Measurements from ENCODE around the gene ALDH3B2.

- TF ChIP-seq, protein P1, sequence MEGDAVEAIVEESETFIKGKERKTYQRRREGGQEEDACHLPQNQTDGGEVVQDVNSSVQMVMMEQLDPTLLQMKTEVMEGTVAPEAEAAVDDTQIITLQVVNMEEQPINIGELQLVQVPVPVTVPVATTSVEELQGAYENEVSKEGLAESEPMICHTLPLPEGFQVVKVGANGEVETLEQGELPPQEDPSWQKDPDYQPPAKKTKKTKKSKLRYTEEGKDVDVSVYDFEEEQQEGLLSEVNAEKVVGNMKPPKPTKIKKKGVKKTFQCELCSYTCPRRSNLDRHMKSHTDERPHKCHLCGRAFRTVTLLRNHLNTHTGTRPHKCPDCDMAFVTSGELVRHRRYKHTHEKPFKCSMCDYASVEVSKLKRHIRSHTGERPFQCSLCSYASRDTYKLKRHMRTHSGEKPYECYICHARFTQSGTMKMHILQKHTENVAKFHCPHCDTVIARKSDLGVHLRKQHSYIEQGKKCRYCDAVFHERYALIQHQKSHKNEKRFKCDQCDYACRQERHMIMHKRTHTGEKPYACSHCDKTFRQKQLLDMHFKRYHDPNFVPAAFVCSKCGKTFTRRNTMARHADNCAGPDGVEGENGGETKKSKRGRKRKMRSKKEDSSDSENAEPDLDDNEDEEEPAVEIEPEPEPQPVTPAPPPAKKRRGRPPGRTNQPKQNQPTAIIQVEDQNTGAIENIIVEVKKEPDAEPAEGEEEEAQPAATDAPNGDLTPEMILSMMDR (IDR thresholded peaks at IDR 0.05 in 4 of 5, conservative IDR thresholded peaks at IDR 0.05 in 1 of 5), result no peak
- no peak for TF ChIP-seq POLR2A (IDR thresholded peaks at IDR 0.05)
These were observed 10.8 kb downstream of the ALDH3B2 start for GRCh38 chr11:67663532-67664212.

All from gastrocnemius medialis (tissue), 4 donors.